Stomach (tissue), 9 donors: ENCODE results near the gene ADAMTSL3. TPM values are rescaled to one million over a fixed set of nuclear protein-coding genes. Genes with fewer than 3 reads are reported as not detected.
A peak's percentile ranks its signal among the peaks of the same experiment; 100 is the strongest.
"Not testable (repeated sequence)": the region's sequence is repeated elsewhere in the genome, so short reads cannot be mapped to it uniquely, and the experiment has no call there.

ENCODE experiments used
- DNase-seq, 2 donors: peaks; one replicate each; pipeline versions ENCODE4 v3.0.0 to v3.0.0-alpha.2; 2013 to 2019
- H3K27ac ChIP-seq, 5 donors: fragments of 200-600 bp in 4 of 5; sonication (generic) in 4 of 5; one replicate each; pipeline ENCODE4 v1.5.1; 2013 to 2019; ENCODE audit warnings: mild to moderate bottlenecking in 1 of 5, moderate library complexity in 1 of 5
- H3K27me3 ChIP-seq, 3 donors: fragments of 200-600 bp; sonication (generic); one replicate each; pipeline ENCODE4 v1.5.1; 2017 to 2019; ENCODE audit warnings: mixed run types in 1 of 3
- H3K36me3 ChIP-seq, 4 donors: fragments of 200-600 bp; sonication (generic); 1 replicate in 3 of 4; 2 replicates in 1 of 4; pipeline ENCODE4 v1.5.1; 2016 to 2019
- H3K4me1 ChIP-seq, 4 donors: fragments of 200-600 bp; sonication (generic); one replicate each; pipeline ENCODE4 v1.5.1; 2016 to 2019
- H3K4me3 ChIP-seq, 4 donors: fragments of 200-600 bp; sonication (generic) in 3 of 4; one replicate each; pipeline ENCODE4 v1.5.1; 2016 to 2019; ENCODE audit warnings: mild to moderate bottlenecking in 1 of 4
- H3K9me3 ChIP-seq, 4 donors: fragments of 200-600 bp; sonication (generic); one replicate each; pipeline ENCODE4 v1.5.1; 2016 to 2019
- CTCF ChIP-seq, 7 experiments: fragments of 450-650 bp in 4 of 7; fragments of 200-600 bp in 3 of 7; sonication (generic) in 3 of 7; IDR thresholded peaks; one replicate each; pipeline ENCODE4 v1.5.1; 2016 to 2019; ENCODE audit warnings: antibody characterized with exemption in 7 of 7, control low read depth in 2 of 7, mild to moderate bottlenecking in 1 of 7
- EP300 ChIP-seq: sonication (generic); formaldehyde crosslinking; IDR thresholded peaks from one replicate; pipeline ENCODE4 v1.6.1; 2017; ENCODE audit warnings: antibody characterized with exemption
- POLR2A ChIP-seq, 4 donors: fragments of 450-650 bp; IDR thresholded peaks; one replicate each; pipeline ENCODE4 v1.6.1; 2016; ENCODE audit warnings: antibody characterized with exemption in 4 of 4, control low read depth in 2 of 4, mild to moderate bottlenecking in 1 of 4, moderate library complexity in 1 of 4
- POLR2AphosphoS5 ChIP-seq, 3 donors: sonication (generic); formaldehyde crosslinking; IDR thresholded peaks; one replicate each; pipeline ENCODE4 v1.6.1; 2016; ENCODE audit warnings: antibody characterized with exemption in 3 of 3
- WGBS, 5 donors: extraction: QIAGEN DNeasy Blood & Tissue Kit in 3 of 5; methylation state at CpG; one replicate each; pipeline versions ENCODE4 v1.1.5 to v1.1.7; 2013 to 2018; 5-methylcytosine and 5-hydroxymethylcytosine counted together
- intact Hi-C: fragments of 100-400 bp; cut with DNase I; formaldehyde crosslinking; loops from one replicate; pipeline ENCODE4 v1.15.1; 2023; ENCODE audit warnings: low total_unique reads
- polyA plus RNA-seq, 3 donors: library from polyadenylated mRNA; stranded (reverse); fragments of 200-250 nt; gene quantifications; one replicate each; pipeline ENCODE4 v1.2.3, GENCODE V29; 2013
- total RNA-seq, 5 donors: library from RNA; depleted of rRNA; stranded (reverse); fragments of >200 nt; gene quantifications; one replicate each; pipeline versions ENCODE4 v1.1.0 to v1.2.3, GENCODE V29; 2014 to 2016
- donor health status: healthy with polysubstance abuse.
- donor health status: Bipolar disorder and iron deficiency.
- donor health status: healthy.

The ADAMTSL3 gene
- total and polyA plus RNA-seq, 8 donors: 1.1 to 54.9 (median 6.0) TPM

- TF ChIP-seq EP300 (no peak), POLR2AphosphoS5 (IDR thresholded peaks at IDR 0.05) (no peak), CTCF (IDR thresholded peaks at IDR 0.05) (no peak), POLR2A (IDR thresholded peaks at IDR 0.05) (no peak)
- H3K27ac ChIP-seq: peak overlapping the region in 3 of 5 donors; percentile 56 to 74 (median 67)
- no peaks in the 10 kb centered on the region for H3K9me3 ChIP-seq
- H3K27me3 ChIP-seq: no peaks in the 10 kb centered on the region
- peaks cover 0 to 8% (median 0%) of the 10 kb centered on the region in 4 donors for H3K36me3 ChIP-seq
- WGBS, 5 donors: 58 to 81% (median 70%) methylated on average over 5 of the region's 5 CpGs
- no peak for DNase-seq
- peaks cover 0 to 10% (median 4%) of the 10 kb centered on the region in 4 donors for H3K4me1 ChIP-seq
- intact Hi-C loops: loop anchor here (10.0 kb wide), 1 partner anchor 173 kb away; no protein-coding TSS in a partner anchor
- H3K4me3 ChIP-seq: no peak overlapping the region
Observed at GRCh38 chr15:83747718-83748110, 93.8 kb downstream of the ADAMTSL3 start.

GRCh38 chr15:83753872-83754493, 100.1 kb downstream of the ADAMTSL3 start:
- 78 to 84% (median 81%) methylated on average over 6 of the region's 6 CpGs for WGBS, 5 donors
- Histone ChIP-seq H3K9me3 (peaks cover 0 to 7% (median 5%) of the 10 kb centered on the region in 4 donors), H3K4me3 (no peak overlapping the region), H3K27me3 (no peaks in the 10 kb centered on the region), H3K27ac (no peak overlapping the region), H3K36me3 (peaks cover 0 to 8% (median 2%) of the 10 kb centered on the region in 4 donors), H3K4me1 (peaks cover 0 to 7% (median 2%) of the 10 kb centered on the region in 4 donors)
- TF ChIP-seq EP300 (no peak), CTCF (IDR thresholded peaks at IDR 0.05) (no peak), POLR2AphosphoS5 (IDR thresholded peaks at IDR 0.05) (no peak)
- intact Hi-C loops: no loop called here
- DNase-seq: peak in 1 of 2 donors; percentile 20

- H3K9me3 ChIP-seq, H3K4me1 ChIP-seq, H3K27ac ChIP-seq, intact Hi-C loops, H3K36me3 ChIP-seq, H3K27me3 ChIP-seq, DNase-seq, H3K4me3 ChIP-seq: not testable (repeated sequence)
- WGBS, 5 donors: 83 to 100% (median 95%) methylated on average over 1 of the region's 1 CpG
Observed at GRCh38 chr15:83757291-83757690, 103.4 kb downstream of the ADAMTSL3 start.

- Histone ChIP-seq H3K36me3 (peaks cover 0 to 1% (median under 1%) of the 10 kb centered on the region in 4 donors), H3K27me3 (no peaks in the 10 kb centered on the region), H3K9me3 (peaks cover 0 to under 1% (median under 1%) of the 10 kb centered on the region in 4 donors), H3K4me1 (peaks cover 0 to 17% (median 8%) of the 10 kb centered on the region in 4 donors), H3K27ac (no peak overlapping the region), H3K4me3 (no peak overlapping the region)
- no peak for DNase-seq
- intact Hi-C loops: no loop called here
- 93 to 100% (median 94%) methylated on average over 5 of the region's 5 CpGs for WGBS, 5 donors
- no peak for TF ChIP-seq POLR2AphosphoS5 (IDR thresholded peaks at IDR 0.05)
- no peak for TF ChIP-seq CTCF (IDR thresholded peaks at IDR 0.05)
- no peak for TF ChIP-seq EP300
- TF ChIP-seq POLR2A (IDR thresholded peaks at IDR 0.05): no peak
Observed at GRCh38 chr15:83762367-83762766, 108.4 kb downstream of the ADAMTSL3 start.

- Histone ChIP-seq H3K27ac (peak overlapping the region in 2 of 5 donors; percentile 17 to 31), H3K27me3 (no peaks in the 10 kb centered on the region), H3K4me3 (no peak overlapping the region), H3K4me1 (peaks cover 0 to 17% (median 8%) of the 10 kb centered on the region in 4 donors), H3K9me3 (no peaks in the 10 kb centered on the region), H3K36me3 (no peaks in the 10 kb centered on the region)
- intact Hi-C loops: no loop called here
- WGBS, 5 donors: 57 to 69% (median 66%) methylated on average over 8 of the region's 8 CpGs
- no peak for DNase-seq
- no peak for TF ChIP-seq POLR2AphosphoS5 (IDR thresholded peaks at IDR 0.05)
- TF ChIP-seq CTCF (IDR thresholded peaks at IDR 0.05): no peak
- TF ChIP-seq POLR2A (IDR thresholded peaks at IDR 0.05): no peak
- TF ChIP-seq EP300: no peak
Observed at GRCh38 chr15:83764201-83764838, 110.4 kb downstream of the ADAMTSL3 start.
